Eye (tissue), 1 donor: ENCODE data around the gene CENPE.

Experiments
- DNase-seq: peaks from one replicate; pipeline ENCODE4 v3.0.0-alpha.2; 2015

The CENPE gene

DNA sequence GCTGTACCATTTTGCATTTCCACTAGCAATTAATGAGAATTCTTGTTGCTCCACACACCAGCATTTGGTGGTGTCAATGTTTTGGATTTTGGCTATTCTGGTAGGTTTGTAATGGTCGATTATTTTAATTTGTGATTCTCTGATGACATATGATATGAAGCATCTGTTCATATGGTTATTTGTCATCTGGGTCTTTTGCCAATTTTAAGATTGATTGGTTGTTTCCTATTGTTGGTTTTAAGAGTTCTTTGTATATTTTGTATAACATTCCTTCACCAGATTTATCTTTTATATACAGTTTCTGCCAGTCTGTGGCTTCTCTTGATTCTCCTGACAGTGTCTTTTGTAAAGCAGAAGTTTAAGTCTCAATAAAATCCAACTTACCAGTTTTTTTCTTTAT is 80.0 kb downstream of the CENPE start:
- no peak for DNase-seq

- DNase-seq, result no peak
Measured at GRCh38 chr4:103111598-103111997, 86.5 kb downstream of the CENPE start.

DNA sequence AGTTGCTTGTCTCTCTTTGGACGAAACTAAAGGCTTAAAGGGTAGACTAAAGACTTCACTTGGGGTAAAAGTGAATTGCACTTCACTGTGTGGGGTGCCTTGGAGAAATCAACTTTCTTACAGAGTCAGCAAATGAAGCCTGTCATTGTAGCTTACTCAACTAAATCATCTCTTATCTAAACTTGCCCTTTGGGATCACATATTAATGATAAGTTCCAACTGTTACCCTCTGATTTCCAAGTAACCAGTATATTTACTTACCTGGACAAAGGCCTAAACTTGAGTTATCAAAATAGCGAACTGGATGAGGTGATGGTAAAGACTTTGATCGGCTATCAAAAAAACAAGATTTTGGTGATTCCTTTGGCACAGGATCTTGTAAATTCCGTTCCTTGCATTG is 89.6 kb downstream of the CENPE start:
- DNase-seq, result no peak

DNA sequence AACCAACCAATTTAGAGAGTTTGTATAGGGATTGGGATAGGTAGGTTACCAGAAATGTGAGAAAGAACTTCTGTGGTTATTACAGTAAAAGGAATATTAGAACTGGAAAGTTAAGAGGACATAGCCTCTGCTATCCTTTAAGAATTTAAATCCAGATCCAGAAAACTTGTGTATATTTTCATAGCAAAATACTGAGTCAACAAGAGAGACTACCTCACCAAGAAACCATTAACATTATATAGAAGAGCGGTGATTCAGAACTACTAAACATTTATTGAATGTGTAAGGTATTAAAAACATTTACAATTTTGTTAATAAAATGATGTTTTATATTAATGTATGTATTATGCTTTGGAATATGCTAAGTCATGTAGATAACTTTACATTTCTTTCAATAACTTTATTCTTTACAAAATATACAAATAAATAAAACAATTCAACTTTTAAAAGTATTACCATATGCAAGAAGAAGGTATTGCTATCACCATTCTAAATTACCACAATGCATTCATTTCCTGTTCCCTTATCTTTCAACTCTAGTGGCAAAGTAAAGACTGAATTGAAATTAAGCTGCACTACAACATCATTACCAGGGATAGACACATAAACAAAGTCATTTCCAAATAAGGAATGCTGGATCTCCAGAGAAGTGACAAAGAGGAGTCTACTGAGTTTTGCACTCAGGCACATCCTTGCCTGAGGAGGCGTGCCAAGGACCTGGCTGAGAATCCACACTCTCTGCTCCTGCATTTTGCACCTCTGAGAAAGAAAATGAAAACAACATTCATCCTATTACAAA is 92.4 kb downstream of the CENPE start:
- no peak for DNase-seq

DNA sequence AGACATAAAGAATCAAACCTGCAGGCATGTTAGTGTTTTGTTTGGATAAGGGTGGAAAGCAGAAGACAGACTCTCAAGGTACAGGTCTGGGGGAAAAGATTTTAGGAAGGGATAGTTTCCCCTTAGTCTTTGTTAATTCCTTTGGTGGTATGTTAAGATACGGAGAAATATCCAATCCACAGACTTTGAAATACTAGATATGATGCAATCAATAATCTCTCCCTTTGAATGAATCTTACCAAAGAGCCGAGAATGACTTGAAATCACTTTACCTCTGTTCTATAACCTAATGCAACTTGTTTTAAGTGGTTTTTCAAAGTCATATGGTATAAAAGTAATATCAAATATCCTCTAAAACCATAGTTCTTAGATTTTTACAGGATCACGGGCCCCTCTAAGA is 93.3 kb downstream of the CENPE start:
- no peak for DNase-seq

GRCh38 chr4:103100691-103101090 is 97.5 kb downstream of the CENPE start:
- DNase-seq, result no peak

GRCh38 chr4:103099691-103100392 is 98.3 kb downstream of the CENPE start, which contains the start of gene BDH2:
BDH2 (minus strand) TSS chr4:103099834; CDS start chr4:103096254, 3,580 bp downstream.
- DNase-seq, result peak; percentile 97

DNA sequence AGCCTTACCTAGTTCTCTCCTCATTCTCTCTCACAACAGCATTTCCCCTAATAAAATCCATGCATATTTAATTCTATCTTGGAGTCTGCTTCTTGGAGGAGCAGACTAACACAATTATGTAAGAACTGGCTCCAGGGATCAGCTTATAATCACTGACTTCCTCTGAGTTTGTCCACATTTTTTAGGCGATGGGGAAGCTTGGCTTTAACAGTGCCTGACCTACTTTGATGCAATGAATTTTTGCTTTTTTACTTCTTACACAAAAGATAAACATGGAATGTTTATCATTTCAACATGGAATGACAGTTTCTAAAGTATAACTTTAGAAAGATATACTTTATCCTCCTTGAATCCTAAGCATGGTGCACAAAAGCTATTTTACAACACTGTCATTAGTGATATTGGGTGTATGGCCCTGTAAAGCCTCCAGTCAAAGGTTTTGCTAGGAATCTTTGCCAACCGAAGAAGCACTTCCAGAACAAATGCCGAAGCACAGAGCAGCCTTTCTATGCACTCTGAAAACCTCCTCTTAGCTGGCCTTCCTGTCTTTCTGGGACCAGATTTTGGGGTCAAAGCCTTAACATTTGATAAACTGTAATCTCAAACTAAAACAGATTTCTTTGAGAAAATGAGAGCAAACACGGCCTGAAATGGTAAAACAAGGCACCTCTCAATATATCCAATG is 99.2 kb downstream of the CENPE start:
- peak; percentile 57 for DNase-seq

DNA sequence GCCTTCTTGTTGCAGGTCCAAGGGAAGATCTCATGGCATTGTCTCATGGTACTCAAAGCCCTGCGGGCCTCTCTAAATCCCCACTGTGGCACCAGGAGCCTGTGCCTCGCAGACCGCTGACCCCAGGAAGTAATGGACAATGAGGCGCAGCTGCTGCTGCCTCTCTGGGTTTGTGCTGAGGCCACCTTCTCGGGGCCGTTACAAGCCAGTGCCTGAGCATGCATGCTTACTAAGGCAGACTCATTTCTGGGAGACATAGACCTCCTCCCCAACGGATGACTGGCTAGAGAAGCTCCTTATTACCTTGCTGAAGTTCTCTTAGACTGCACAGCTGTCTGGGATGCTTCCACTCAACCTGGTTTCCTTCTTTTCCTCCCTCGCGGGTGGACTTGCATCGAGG is 99.8 kb downstream of the CENPE start:
- peak; percentile 69 for DNase-seq

DNA sequence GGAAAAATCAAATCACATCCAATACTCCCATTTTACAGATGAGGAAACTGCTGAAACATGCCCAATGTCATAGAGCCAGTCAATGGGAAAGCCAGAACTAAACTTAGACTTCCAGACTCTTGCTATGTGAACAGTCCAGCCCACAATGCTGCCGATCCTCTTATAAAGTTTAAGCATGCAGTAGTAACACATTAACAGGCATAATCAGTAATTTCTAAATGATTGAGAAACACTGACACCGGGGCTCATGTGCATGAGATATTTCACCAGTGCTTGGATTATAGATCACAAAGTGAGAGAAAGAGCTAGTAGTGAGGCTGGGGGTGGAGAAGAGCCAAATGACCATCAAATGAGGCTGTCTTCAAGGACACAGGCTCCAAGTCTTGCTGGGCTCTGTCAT is 101.0 kb downstream of the CENPE start:
- DNase-seq, result no peak

DNA sequence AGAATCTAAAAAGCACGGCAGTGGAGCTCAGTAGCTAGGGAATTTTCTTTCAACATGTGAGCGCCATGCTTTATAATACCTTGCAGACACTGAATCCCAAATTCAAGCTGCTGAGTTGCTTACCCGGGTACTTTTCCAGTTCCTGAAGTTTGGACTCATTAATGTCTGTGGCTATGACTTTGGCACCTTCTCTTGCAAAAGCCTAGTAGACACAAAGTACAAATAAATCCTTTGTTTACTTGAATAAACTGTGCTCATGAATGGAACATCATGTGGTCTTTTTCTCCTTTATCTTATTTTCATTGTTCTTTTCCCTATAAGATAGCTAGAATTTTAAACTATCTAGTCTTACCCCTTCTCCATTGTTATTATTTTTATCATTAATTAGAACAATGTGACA is 103.1 kb downstream of the CENPE start:
- DNase-seq, result no peak

GRCh38 chr4:103092245-103092644 is 105.9 kb downstream of the CENPE start:
- DNase-seq, result no peak

- peak; percentile 70 for DNase-seq
Measured at GRCh38 chr4:103091601-103092223, 106.4 kb downstream of the CENPE start.

DNA sequence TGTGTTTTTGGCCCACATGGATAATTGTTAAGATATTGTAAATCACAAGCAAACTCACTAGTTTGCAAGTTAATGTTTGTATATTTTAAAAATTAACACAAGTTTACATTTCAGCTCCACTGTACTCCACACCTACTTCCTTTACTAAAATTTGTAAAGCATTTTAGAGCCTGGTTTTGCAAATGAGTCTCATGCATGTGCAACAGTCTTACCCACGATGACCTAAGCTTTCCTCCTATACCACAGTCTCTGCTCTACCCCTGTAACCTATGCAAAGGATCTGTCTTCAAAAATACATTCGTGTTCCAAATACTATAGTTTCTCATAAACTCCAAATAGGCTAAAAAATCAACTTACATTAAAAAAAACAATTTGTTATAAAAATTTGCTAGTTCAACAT is 108.7 kb downstream of the CENPE start:
- no peak for DNase-seq

GRCh38 chr4:103086551-103086950 is 111.6 kb downstream of the CENPE start:
- DNase-seq, result no peak

DNA sequence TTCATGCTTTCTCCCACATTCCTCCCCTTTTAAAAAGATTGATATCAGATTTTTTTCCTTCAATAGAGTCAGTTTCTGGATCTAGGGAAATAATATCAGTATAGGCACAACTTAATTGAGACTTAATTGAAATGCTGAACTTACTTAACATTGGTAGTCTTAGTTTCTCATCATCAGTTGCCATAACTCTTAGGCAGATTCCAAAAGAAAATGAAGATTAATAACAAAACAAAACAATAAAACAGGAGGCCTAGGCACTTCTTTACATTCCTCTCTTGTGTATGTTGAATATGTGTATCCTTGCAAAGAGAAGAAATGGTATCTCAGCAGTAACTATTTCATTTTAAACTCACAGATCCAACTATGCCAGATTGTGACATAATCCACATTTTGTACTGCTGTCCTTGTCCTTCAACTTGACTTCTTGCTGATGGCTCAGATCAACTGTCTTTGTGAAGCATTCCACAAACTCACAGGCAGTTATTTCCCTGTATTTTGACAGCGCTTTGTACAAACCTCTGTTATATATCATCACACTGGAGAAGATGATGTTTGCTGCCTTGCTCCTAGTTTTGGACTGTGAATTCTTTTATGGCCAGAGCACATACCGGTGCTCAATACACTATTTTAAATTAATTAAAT is 112.5 kb downstream of the CENPE start:
- no peak for DNase-seq

- no peak for DNase-seq
Measured at GRCh38 chr4:103079621-103080020, 118.5 kb downstream of the CENPE start.

- no peak for DNase-seq
Measured at GRCh38 chr4:103076747-103077347, 121.3 kb downstream of the CENPE start, which contains the start of gene SLC9B2. SLC9B2 (minus strand) TSS chr4:103076761; CDS start chr4:103067550, 9,211 bp downstream.

DNA sequence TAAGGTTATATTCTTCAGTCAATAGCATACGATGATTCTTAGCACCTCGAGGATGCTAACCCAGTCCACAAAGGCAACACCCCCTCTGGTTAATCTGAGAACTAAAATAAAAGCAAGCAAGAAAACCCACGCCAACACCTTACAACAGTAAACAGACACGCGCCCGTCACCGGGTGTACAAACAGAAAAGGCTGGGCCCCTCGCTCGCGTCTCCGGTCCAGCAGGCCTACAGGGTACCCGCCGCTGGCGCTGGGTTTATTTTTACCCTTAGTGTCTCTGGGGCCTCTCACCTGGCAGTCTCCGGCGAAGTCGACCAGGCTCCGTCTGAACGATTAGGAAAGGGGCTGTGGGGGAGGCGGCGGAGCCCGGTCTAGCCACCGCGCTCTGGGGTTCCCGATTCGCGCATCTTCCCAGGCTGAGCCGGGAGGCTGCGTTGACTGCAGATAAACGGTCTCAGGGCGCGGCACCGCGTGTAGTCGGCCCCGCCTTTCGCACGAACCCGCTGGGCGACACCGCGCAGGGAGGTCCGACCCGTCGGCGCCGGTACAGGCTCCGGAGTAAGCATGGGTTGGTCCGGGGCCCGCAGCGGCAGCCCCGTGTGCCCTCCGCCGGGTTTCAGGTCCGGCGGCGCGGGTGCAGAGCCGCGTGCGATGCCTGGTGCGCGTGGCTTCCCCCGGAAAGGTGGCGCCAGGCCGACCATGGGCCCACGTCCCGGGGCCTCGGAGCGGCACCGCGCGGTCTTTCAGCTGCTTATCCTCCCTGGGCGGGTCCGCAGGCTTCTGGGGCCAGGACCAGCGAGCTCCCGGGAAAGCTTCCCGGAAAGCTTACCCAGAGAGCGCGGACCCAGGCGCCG is 122.0 kb downstream of the CENPE start:
- peak; percentile 91 for DNase-seq

- no peak for DNase-seq
Measured at GRCh38 chr4:103075435-103075893, 122.7 kb downstream of the CENPE start.
